HEK293 (cell line): ENCODE measurements around the gene PRR33.

Experiments used
- CTCF ChIA-PET: fragments of 350-600 bp; formaldehyde crosslinking; extraction: SDS; loops from one replicate; lab custom pipeline; 2021; ENCODE audit warnings: antibody characterized with exemption; lab: Yijun Ruan, JAX
- POLR2A ChIA-PET: fragments of 300-600 bp; formaldehyde crosslinking; extraction: SDS; loops from one replicate; lab custom pipeline; 2020; ENCODE audit warnings: antibody characterized with exemption, inconsistent platforms; lab: Yijun Ruan, JAX
- H3K27ac ChIP-seq: fragments of 200-500 bp; sonication (Bioruptor generic); 2 replicates; pipeline ENCODE4 v1.5.1; 2014; ENCODE audit warnings: low read depth, low read length, control low read depth, inconsistent platforms; ENCODE audit errors: extremely low read depth
- H3K36me3 ChIP-seq, 2 experiments: fragments of 200-500 bp in 1 of 2; sonication (Bioruptor generic) in 1 of 2; 1 replicate in 1 of 2; 2 replicates in 1 of 2; pipeline ENCODE4 v1.5.1; 2014 to 2017; ENCODE audit warnings: inconsistent platforms in 2 of 2, low read length in 2 of 2; ENCODE audit not compliant: control insufficient read depth in 2 of 2, insufficient read depth in 1 of 2
- H3K4me1 ChIP-seq: fragments of 200-500 bp; sonication (Bioruptor generic); 2 replicates; pipeline ENCODE4 v1.5.1; 2014; ENCODE audit warnings: mild to moderate bottlenecking, low read length, inconsistent platforms; ENCODE audit not compliant: control insufficient read depth, insufficient read depth
- H3K4me3 ChIP-seq: 2 replicates; pipeline ENCODE4 v1.5.1; 2011; ENCODE audit warnings: low read depth, mild to moderate bottlenecking, control low read depth, low read length, moderate library complexity
- H3K9me3 ChIP-seq: fragments of 200-500 bp; sonication (Bioruptor generic); 2 replicates; pipeline ENCODE4 v1.5.1; 2014; ENCODE audit warnings: low read depth, low read length, inconsistent platforms; ENCODE audit not compliant: control insufficient read depth, insufficient read depth
- BCL11B ChIP-seq: fragments of 450-650 bp; formaldehyde crosslinking; IDR thresholded peaks from 2 replicates; pipeline ENCODE4 v1.5.1; 2016; ENCODE audit warnings: low read depth, missing biosample characterization, missing genetic modification characterization
- EGR2 ChIP-seq: fragments of 450-650 bp; formaldehyde crosslinking; IDR thresholded peaks from 2 replicates; pipeline ENCODE4 v1.5.1; 2016; ENCODE audit warnings: low read depth, missing biosample characterization, missing genetic modification characterization
- GLIS1 ChIP-seq: fragments of 450-650 bp; formaldehyde crosslinking; IDR thresholded peaks from 2 replicates; pipeline ENCODE4 v1.5.1; 2016; ENCODE audit warnings: missing biosample characterization, missing genetic modification characterization
- SP2 ChIP-seq: fragments of 450-650 bp; formaldehyde crosslinking; IDR thresholded peaks from 2 replicates; pipeline ENCODE4 v1.5.1; 2016; ENCODE audit warnings: missing biosample characterization, missing genetic modification characterization
- ZFP37 ChIP-seq: fragments of 450-650 bp; formaldehyde crosslinking; IDR thresholded peaks from 2 replicates; pipeline ENCODE4 v1.5.1; 2016; ENCODE audit warnings: missing biosample characterization, missing genetic modification characterization
- ZNF175 ChIP-seq: fragments of 450-650 bp; formaldehyde crosslinking; IDR thresholded peaks from 2 replicates; pipeline ENCODE4 v1.5.1; 2016; ENCODE audit warnings: missing biosample characterization, missing genetic modification characterization
- ZNF211 ChIP-seq: fragments of 450-650 bp; formaldehyde crosslinking; IDR thresholded peaks from 2 replicates; pipeline ENCODE4 v1.5.1; 2016; ENCODE audit warnings: low read depth, missing biosample characterization, missing genetic modification characterization
- ZNF266 ChIP-seq: fragments of 450-650 bp; formaldehyde crosslinking; IDR thresholded peaks from 2 replicates; pipeline ENCODE4 v1.5.1; 2016; ENCODE audit warnings: missing biosample characterization, missing genetic modification characterization, low read depth
- ZNF292 ChIP-seq: fragments of 450-650 bp; formaldehyde crosslinking; IDR thresholded peaks from 2 replicates; pipeline ENCODE4 v1.5.1; 2016; ENCODE audit warnings: low read depth, missing biosample characterization, missing genetic modification characterization, borderline replicate concordance
- ZNF341 ChIP-seq: fragments of 450-650 bp; formaldehyde crosslinking; IDR thresholded peaks from 2 replicates; pipeline ENCODE4; 2016; ENCODE audit warnings: low read depth, missing biosample characterization, missing genetic modification characterization
- ZNF394 ChIP-seq: fragments of 450-650 bp; formaldehyde crosslinking; IDR thresholded peaks from 2 replicates; pipeline ENCODE4 v1.5.1; 2016; ENCODE audit warnings: missing biosample characterization, missing genetic modification characterization, mild to moderate bottlenecking, moderate library complexity, borderline replicate concordance
- ZNF433 ChIP-seq: fragments of 450-650 bp; formaldehyde crosslinking; IDR thresholded peaks from 2 replicates; pipeline ENCODE4 v1.5.1; 2016; ENCODE audit warnings: missing biosample characterization, missing genetic modification characterization, low read depth
- ZNF473 ChIP-seq: fragments of 450-650 bp; formaldehyde crosslinking; IDR thresholded peaks from 2 replicates; pipeline ENCODE4 v1.5.1; 2017; ENCODE audit warnings: missing biosample characterization, missing genetic modification characterization
- ZNF529 ChIP-seq: fragments of 450-650 bp; formaldehyde crosslinking; IDR thresholded peaks from 2 replicates; pipeline ENCODE4 v1.5.1; 2017; ENCODE audit warnings: missing genetic modification characterization, missing biosample characterization; ENCODE audit not compliant: insufficient replicate concordance
- ZNF544 ChIP-seq: fragments of 450-650 bp; formaldehyde crosslinking; IDR thresholded peaks from 2 replicates; pipeline ENCODE4 v1.5.0; 2017; ENCODE audit warnings: missing biosample characterization, missing genetic modification characterization
- ZNF571 ChIP-seq: fragments of 450-650 bp; formaldehyde crosslinking; IDR thresholded peaks from 2 replicates; pipeline ENCODE4 v1.5.0; 2017; ENCODE audit warnings: missing biosample characterization, missing genetic modification characterization
- ZNF624 ChIP-seq: fragments of 450-650 bp; formaldehyde crosslinking; IDR thresholded peaks from 2 replicates; pipeline ENCODE4 v1.5.1; 2017; ENCODE audit warnings: missing biosample characterization, missing genetic modification characterization
- ZNF660 ChIP-seq: fragments of 450-650 bp; IDR thresholded peaks from 2 replicates; pipeline ENCODE4 v1.5.1; 2018; ENCODE audit warnings: missing biosample characterization, mild to moderate bottlenecking, missing genetic modification characterization
- ZNF664 ChIP-seq: fragments of 450-650 bp; formaldehyde crosslinking; IDR thresholded peaks from 2 replicates; pipeline ENCODE4 v1.5.1; 2016; ENCODE audit warnings: missing biosample characterization, missing genetic modification characterization
- ZSCAN23 ChIP-seq: fragments of 450-650 bp; formaldehyde crosslinking; IDR thresholded peaks from 2 replicates; pipeline ENCODE4 v1.5.1; 2016; ENCODE audit warnings: missing biosample characterization, missing genetic modification characterization
- ZSCAN30 ChIP-seq: fragments of 450-650 bp; IDR thresholded peaks from 2 replicates; pipeline ENCODE4 v1.5.1; 2018; ENCODE audit warnings: missing biosample characterization, mild to moderate bottlenecking, missing genetic modification characterization, moderate library complexity
- TF ChIP-seq, protein P1 (sequence below): fragments of 450-650 bp; formaldehyde crosslinking; IDR thresholded peaks from 2 replicates; pipeline ENCODE4 v1.5.1; 2016; ENCODE audit warnings: missing biosample characterization, missing genetic modification characterization, low read depth
- TF ChIP-seq, protein P2 (sequence below): fragments of 450-650 bp; formaldehyde crosslinking; IDR thresholded peaks from 2 replicates; pipeline ENCODE4 v1.5.1; 2016; ENCODE audit warnings: missing biosample characterization, missing genetic modification characterization
- TF ChIP-seq, protein P3 (sequence below): fragments of 450-650 bp; formaldehyde crosslinking; conservative IDR thresholded peaks from 2 replicates; pipeline ENCODE4 v1.5.1; 2016; ENCODE audit warnings: low read depth, missing biosample characterization, missing genetic modification characterization
- TF ChIP-seq, protein P4 (sequence below): fragments of 450-650 bp; formaldehyde crosslinking; IDR thresholded peaks from 2 replicates; pipeline ENCODE4 v1.5.1; 2016; ENCODE audit warnings: missing biosample characterization, missing genetic modification characterization

PRR33 gene

DNA sequence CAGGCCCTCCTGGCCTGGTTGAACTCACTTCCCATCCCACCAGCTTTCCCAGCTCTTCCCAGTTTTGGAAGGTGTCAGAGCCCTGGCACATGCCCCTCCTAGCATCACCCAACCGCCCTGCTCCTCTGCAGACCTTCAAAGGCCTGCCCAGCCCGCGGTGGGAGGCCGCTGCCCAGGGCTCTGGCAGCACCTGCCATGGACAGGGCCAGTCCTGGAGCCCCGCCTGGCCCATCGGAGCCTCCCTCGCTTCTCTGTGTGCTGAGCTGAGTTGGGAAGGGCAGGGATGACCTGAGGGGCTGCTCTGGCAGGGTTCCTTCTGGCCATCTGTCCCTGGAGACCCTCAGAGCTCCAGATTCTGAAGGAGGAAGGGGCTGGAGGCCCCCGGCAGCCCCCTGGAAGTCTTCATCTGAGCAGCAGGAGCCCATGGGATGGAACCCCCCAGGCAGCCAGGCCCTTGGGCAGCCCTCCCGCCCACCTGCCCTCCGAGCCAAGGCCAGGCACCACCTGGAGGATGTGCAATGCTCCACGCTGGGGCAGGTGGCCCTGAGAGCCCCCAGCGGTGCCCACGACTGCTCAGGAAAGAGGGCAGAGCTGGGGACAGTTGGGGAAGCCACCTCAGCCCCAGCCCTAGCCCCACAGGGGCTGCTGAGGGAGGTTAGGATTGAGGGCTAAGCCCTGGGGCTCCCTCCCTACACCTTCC lies 35.2 kb downstream of the PRR33 start (continued):
- TF ChIP-seq, protein P1, sequence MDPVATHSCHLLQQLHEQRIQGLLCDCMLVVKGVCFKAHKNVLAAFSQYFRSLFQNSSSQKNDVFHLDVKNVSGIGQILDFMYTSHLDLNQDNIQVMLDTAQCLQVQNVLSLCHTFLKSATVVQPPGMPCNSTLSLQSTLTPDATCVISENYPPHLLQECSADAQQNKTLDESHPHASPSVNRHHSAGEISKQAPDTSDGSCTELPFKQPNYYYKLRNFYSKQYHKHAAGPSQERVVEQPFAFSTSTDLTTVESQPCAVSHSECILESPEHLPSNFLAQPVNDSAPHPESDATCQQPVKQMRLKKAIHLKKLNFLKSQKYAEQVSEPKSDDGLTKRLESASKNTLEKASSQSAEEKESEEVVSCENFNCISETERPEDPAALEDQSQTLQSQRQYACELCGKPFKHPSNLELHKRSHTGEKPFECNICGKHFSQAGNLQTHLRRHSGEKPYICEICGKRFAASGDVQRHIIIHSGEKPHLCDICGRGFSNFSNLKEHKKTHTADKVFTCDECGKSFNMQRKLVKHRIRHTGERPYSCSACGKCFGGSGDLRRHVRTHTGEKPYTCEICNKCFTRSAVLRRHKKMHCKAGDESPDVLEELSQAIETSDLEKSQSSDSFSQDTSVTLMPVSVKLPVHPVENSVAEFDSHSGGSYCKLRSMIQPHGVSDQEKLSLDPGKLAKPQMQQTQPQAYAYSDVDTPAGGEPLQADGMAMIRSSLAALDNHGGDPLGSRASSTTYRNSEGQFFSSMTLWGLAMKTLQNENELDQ (tag by site-specific recombination) = no peak
- TF ChIP-seq ZNF571 (tag by site-specific recombination) (no peak), ZNF544 (no peak), ZNF660 (no peak), ZSCAN30 (tag by site-specific recombination) (no peak), ZNF624 (tag by site-specific recombination) (no peak), SP2 (tag by site-specific recombination) (no peak), ZNF211 (tag by site-specific recombination) (no peak), ZFP37 (tag by site-specific recombination) (no peak), EGR2 (tag by site-specific recombination) (no peak)

DNA sequence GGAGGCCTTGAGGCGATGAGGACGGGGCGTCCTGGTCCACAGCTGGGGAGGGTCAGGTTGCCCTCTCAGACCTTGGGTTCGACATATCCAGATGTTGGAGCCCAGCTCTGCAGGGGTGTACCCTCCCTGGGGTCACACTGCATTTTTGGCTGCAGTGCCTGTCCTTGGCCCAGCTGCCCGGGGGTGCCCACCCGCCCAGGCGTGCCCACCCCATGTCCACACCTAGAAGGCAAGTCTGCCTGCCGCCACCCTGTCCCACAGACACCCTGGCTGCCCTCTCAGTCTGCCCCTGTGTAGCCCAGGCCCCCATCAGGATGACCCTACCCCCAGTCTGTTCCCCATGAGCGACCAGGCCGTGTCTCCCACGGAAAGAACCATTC lies 35.8 kb downstream of the PRR33 start:
- no peaks in the 10 kb centered on the region for H3K36me3 ChIP-seq
- no peak overlapping the region for H3K27ac ChIP-seq
- POLR2A ChIA-PET = no interaction called here
- no peaks in the 10 kb centered on the region for H3K9me3 ChIP-seq
- CTCF ChIA-PET = interaction anchor here (0.6 to 1.4 kb wide), 3 partner anchors 23 to 940 kb away, joined by 4 to 5 read pairs (median 5); no protein-coding TSS in a partner anchor
- H3K4me1 ChIP-seq = no peaks in the 10 kb centered on the region
- no peak overlapping the region for H3K4me3 ChIP-seq
- TF ChIP-seq ZNF175 (tag by site-specific recombination) (no peak), ZNF433 (tag by site-specific recombination) (no peak), ZNF394 (no peak), ZNF529 (tag by site-specific recombination) (no peak), ZNF660 (no peak), GLIS1 (tag by site-specific recombination) (no peak), ZNF266 (tag by site-specific recombination) (no peak), BCL11B (tag by site-specific recombination) (no peak), ZSCAN23 (tag by site-specific recombination) (no peak), ZNF473 (tag by site-specific recombination) (no peak), ZNF664 (tag by site-specific recombination) (no peak), ZNF341 (no peak), ZNF292 (tag by site-specific recombination) (no peak)
- TF ChIP-seq, protein P2, sequence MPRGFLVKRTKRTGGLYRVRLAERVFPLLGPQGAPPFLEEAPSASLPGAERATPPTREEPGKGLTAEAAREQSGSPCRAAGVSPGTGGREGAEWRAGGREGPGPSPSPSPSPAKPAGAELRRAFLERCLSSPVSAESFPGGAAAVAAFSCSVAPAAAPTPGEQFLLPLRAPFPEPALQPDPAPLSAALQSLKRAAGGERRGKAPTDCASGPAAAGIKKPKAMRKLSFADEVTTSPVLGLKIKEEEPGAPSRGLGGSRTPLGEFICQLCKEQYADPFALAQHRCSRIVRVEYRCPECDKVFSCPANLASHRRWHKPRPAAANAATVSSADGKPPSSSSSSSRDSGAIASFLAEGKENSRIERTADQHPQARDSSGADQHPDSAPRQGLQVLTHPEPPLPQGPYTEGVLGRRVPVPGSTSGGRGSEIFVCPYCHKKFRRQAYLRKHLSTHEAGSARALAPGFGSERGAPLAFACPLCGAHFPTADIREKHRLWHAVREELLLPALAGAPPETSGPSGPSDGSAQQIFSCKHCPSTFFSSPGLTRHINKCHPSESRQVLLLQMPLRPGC (tag by site-specific recombination) = no peak
- TF ChIP-seq, protein P3, sequence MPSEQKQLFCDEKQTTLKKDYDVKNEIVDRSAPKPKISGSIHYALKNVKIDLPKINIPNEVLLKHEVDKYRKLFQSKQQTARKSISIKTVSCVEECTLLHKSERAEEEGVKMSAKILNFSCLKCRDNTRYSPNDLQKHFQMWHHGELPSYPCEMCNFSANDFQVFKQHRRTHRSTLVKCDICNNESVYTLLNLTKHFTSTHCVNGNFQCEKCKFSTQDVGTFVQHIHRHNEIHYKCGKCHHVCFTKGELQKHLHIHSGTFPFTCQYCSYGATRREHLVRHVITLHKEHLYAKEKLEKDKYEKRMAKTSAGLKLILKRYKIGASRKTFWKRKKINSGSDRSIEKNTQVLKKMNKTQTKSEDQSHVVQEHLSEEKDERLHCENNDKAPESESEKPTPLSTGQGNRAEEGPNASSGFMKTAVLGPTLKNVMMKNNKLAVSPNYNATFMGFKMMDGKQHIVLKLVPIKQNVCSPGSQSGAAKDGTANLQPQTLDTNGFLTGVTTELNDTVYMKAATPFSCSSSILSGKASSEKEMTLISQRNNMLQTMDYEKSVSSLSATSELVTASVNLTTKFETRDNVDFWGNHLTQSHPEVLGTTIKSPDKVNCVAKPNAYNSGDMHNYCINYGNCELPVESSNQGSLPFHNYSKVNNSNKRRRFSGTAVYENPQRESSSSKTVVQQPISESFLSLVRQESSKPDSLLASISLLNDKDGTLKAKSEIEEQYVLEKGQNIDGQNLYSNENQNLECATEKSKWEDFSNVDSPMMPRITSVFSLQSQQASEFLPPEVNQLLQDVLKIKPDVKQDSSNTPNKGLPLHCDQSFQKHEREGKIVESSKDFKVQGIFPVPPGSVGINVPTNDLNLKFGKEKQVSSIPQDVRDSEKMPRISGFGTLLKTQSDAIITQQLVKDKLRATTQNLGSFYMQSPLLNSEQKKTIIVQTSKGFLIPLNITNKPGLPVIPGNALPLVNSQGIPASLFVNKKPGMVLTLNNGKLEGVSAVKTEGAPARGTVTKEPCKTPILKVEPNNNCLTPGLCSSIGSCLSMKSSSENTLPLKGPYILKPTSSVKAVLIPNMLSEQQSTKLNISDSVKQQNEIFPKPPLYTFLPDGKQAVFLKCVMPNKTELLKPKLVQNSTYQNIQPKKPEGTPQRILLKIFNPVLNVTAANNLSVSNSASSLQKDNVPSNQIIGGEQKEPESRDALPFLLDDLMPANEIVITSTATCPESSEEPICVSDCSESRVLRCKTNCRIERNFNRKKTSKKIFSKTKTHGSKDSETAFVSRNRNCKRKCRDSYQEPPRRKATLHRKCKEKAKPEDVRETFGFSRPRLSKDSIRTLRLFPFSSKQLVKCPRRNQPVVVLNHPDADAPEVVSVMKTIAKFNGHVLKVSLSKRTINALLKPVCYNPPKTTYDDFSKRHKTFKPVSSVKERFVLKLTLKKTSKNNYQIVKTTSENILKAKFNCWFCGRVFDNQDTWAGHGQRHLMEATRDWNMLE (tag by site-specific recombination) = no peak
- TF ChIP-seq, protein P4, sequence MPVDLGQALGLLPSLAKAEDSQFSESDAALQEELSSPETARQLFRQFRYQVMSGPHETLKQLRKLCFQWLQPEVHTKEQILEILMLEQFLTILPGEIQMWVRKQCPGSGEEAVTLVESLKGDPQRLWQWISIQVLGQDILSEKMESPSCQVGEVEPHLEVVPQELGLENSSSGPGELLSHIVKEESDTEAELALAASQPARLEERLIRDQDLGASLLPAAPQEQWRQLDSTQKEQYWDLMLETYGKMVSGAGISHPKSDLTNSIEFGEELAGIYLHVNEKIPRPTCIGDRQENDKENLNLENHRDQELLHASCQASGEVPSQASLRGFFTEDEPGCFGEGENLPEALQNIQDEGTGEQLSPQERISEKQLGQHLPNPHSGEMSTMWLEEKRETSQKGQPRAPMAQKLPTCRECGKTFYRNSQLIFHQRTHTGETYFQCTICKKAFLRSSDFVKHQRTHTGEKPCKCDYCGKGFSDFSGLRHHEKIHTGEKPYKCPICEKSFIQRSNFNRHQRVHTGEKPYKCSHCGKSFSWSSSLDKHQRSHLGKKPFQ = no peak
